Bronchial epithelial cell (primary cell): ENCODE data around the gene DLEC1. TPM values are rescaled to one million over a fixed set of nuclear protein-coding genes. Genes with fewer than 3 reads are reported as not detected.

Source experiments
- DNase-seq: peaks from one replicate; pipeline ENCODE4 v3.0.0-alpha.2; 2010; ENCODE audit warnings: low read depth
- FAIRE-seq: peaks from 2 replicates; lab custom pipeline; 2011; peaks lifted over from hg19 to GRCh38; lab: Jason Lieb, UNC
- H3K27me3 ChIP-seq: 2 replicates; pipeline ENCODE4 v1.5.1; 2011; ENCODE audit warnings: low read length; ENCODE audit not compliant: control insufficient read depth, insufficient read depth
- H3K36me3 ChIP-seq: 2 replicates; pipeline ENCODE4 v1.5.1; 2011; ENCODE audit warnings: low read length; ENCODE audit not compliant: control insufficient read depth, insufficient read depth
- H3K4me3 ChIP-seq: 2 replicates; pipeline ENCODE4 v1.5.1; 2011; ENCODE audit warnings: mild to moderate bottlenecking, low read depth, low read length, control low read depth
- total RNA-seq: library from RNA; depleted of rRNA; stranded (reverse); fragments of >200 nt; gene quantifications from 2 replicates; pipeline ENCODE4 v1.2.1, GENCODE V29; 2014
- TF ChIP-seq, protein P1 (sequence below): IDR thresholded peaks from 2 replicates; pipeline ENCODE4 v1.5.1; 2011; ENCODE audit warnings: mild to moderate bottlenecking, moderate library complexity, low read length, control low read depth, inconsistent platforms; ENCODE audit not compliant: insufficient read depth, severe bottlenecking

DLEC1 gene
- total RNA-seq, 1 donor from 2014 or later: 0.26 TPM

DNA sequence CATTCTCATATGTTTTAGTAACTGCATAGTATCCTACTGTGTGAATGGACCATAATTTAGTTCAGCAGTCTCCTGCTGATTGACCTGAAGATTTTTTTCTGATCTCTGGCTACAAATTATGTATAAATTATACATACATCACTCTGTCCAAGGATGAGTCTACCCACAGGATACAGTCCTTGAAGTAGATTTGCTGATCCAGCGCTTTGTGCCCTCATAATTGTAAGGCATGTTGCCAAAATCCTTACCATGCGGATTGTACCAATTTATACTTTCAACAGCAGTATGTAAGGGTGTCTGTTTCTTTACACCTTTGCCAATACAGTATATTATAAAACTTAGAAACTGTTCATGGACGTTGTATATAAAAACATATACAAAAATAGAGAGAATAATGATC lies 51.4 kb downstream of the DLEC1 start:
- no peak overlapping the region for H3K4me3 ChIP-seq
- FAIRE-seq (no peak), DNase-seq (no peak)
- TF ChIP-seq, protein P1, sequence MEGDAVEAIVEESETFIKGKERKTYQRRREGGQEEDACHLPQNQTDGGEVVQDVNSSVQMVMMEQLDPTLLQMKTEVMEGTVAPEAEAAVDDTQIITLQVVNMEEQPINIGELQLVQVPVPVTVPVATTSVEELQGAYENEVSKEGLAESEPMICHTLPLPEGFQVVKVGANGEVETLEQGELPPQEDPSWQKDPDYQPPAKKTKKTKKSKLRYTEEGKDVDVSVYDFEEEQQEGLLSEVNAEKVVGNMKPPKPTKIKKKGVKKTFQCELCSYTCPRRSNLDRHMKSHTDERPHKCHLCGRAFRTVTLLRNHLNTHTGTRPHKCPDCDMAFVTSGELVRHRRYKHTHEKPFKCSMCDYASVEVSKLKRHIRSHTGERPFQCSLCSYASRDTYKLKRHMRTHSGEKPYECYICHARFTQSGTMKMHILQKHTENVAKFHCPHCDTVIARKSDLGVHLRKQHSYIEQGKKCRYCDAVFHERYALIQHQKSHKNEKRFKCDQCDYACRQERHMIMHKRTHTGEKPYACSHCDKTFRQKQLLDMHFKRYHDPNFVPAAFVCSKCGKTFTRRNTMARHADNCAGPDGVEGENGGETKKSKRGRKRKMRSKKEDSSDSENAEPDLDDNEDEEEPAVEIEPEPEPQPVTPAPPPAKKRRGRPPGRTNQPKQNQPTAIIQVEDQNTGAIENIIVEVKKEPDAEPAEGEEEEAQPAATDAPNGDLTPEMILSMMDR: no peak
- H3K27me3 ChIP-seq: peaks cover 7% of the 10 kb centered on the region
- no peaks in the 10 kb centered on the region for H3K36me3 ChIP-seq

DNA sequence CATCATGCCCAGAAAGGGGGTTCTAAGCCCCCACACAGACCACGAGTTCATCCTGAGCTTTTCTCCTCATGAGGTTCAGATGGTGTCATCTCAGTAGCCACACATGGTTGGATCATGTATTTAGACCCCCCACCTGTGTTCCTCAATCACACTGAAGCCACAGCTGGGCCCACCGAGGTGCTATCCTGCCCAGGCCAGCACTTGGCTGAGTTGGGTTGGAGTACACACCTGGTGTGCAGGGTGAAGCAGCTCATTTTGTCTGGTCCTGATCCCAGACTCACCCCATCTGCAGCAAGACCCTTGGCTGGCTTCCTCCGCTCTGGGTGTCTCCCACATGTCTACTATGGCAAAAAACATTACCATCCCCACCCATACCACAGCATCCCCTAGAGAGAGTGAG lies 56.0 kb downstream of the DLEC1 start:
- no peaks in the 10 kb centered on the region for H3K36me3 ChIP-seq
- H3K4me3 ChIP-seq: no peak overlapping the region
- H3K27me3 ChIP-seq: peaks cover 9% of the 10 kb centered on the region
- TF ChIP-seq, protein P1: no peak
- FAIRE-seq (peak; percentile 73), DNase-seq (no peak)

DNA sequence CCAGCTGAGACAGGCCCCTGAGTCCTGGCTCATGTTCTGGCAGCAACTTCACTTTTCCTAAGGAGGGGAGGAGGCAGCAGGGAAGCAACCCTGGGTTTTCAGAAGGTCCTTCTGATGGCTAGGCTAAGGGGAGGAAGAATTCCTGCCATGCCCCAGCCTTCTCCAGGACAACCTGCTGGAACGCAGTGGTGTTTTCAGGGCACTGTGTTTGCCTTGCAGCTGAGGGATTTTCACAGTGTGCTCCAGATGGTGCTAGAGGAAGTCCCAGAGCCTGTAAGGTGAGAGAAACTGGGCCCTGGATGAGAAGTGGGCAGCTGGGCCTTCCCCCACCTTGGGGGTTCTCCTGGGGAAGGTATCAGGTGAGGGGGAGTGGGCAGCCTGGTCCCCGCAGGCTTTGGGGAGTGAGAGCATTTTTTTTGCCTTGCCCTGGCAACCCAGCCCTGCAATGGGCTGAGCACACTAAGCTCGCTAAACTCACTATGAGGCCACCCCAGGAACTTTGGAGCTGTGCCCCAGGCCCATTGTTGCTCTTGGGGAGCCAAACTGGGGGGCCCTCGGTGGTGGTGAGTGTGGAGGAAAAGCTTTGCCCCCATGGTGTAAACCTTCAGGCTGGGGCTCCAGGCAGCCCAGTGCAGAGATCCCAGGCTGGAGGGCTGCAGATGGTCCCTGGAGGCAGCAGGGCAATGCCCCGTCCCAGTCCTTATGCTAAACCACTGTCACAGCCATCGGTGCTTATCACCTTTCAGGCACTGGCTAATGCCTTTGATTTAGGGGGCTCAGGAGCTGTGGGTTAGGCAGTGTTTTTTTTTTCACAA lies 56.9 kb downstream of the DLEC1 start:
- TF ChIP-seq, protein P1: no peak
- no peak for DNase-seq
- H3K4me3 ChIP-seq: no peak overlapping the region
- H3K36me3 ChIP-seq: no peaks in the 10 kb centered on the region
- FAIRE-seq: peak; percentile 52
- H3K27me3 ChIP-seq: peaks cover 9% of the 10 kb centered on the region

DNA sequence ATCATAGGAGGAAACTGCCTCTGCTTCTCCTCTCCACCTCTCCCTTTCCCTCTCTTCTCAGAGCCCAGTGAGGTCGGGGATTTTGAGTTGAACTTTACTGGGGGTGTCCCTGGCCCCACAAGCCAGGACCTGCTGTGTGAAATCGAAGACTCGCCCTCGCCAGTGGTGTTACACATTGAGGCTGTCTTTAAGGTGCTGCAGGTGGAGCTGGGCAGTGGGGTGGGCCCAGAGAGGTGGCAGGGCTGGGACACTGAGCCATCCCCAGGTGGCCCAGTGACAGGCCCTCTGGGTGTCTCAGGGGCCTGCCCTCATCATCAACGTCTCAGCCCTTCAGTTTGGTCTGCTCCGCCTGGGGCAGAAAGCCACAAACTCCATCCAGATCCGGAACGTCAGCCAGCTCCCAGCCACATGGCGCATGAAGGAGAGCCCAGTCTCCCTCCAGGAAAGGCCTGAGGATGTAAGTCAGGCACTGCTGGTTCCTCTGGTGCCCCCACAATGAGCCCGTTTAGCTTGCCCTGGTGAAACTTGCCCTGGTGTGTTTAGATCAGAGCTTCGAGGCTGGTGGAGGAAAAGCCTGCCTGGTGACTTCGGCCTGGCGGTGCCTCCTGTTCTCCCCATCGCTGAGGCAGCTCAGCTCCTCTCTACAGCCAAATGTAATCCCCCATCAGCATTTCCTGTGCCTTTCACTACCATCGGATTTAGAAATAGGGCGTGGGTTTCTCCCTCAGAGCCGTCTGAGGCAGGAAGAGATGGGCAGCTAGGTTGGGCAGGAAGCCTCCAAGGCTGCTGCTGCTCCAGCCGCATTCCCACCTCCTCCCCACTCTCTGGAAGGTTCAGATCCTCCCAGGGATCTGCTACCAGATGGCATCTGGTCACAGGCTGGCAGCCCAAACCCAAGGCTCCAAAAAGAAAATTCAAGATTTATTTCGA lies 58.7 kb downstream of the DLEC1 start:
- DNase-seq (no peak), FAIRE-seq (no peak)
- no peaks in the 10 kb centered on the region for H3K36me3 ChIP-seq
- H3K4me3 ChIP-seq: no peak overlapping the region
- TF ChIP-seq, protein P1: no peak
- H3K27me3 ChIP-seq: peaks cover 9% of the 10 kb centered on the region

DNA sequence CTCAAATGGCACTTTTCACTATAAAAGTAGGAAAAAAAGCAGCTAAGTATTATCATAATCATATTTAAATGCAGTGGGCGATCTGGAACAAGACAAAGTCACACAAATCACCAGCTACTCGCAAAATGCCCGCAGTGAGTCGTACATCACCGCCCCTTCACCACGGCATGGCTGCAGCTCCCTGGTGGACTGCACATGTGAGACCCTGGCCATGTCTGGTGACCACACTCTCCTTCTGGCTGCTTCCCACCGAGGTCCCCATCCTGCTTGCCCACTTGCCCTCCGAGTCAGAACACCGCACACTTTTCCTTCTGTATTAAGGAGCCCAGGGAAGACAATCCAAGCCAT lies 59.3 kb downstream of the DLEC1 start:
- DNase-seq (no peak), FAIRE-seq (no peak)
- peaks cover 7% of the 10 kb centered on the region for H3K27me3 ChIP-seq

More for the DNA sequence above, 59.3 kb downstream of the DLEC1 start:
- TF ChIP-seq, protein P1: no peak
- no peak overlapping the region for H3K4me3 ChIP-seq
- H3K36me3 ChIP-seq: no peaks in the 10 kb centered on the region
